ENCODE results near the gene CASP8AP2.
"Not testable (repeated sequence)": the region's sequence is repeated elsewhere in the genome, so short reads cannot be mapped to it uniquely, and the experiment has no call there.

The CASP8AP2 gene

GRCh38 chr6:89887452-89888137, 57.9 kb downstream of the CASP8AP2 start:
- DNase-seq (ENCODE audit: low read depth, low spot score), result no peak

- DNase-seq (ENCODE audit: low read depth, low spot score), result no peak
Measured at GRCh38 chr6:89888138-89888514, 58.4 kb downstream of the CASP8AP2 start.

GRCh38 chr6:89888871-89889270, 59.2 kb downstream of the CASP8AP2 start:
- no peak for DNase-seq (ENCODE audit: low read depth, low spot score)

- not testable (repeated sequence) for DNase-seq (ENCODE audit: low read depth, low spot score)
Measured at GRCh38 chr6:89890845-89891528, 61.3 kb downstream of the CASP8AP2 start.

GRCh38 chr6:89892577-89892976, 62.9 kb downstream of the CASP8AP2 start:
- not testable (repeated sequence) for DNase-seq (ENCODE audit: low read depth, low spot score)

GRCh38 chr6:89894169-89894568, 64.5 kb downstream of the CASP8AP2 start, which contains the start of gene GJA10:
Gene GJA10 (plus strand): TSS chr6:89894469. CDS start chr6:89894469, 0 bp downstream.
- DNase-seq (ENCODE audit: low read depth, low spot score), result no peak

GRCh38 chr6:89895276-89895874, 65.7 kb downstream of the CASP8AP2 start:
- peak; percentile 90 for DNase-seq (ENCODE audit: low read depth, low spot score)

GRCh38 chr6:89910001-89910901, 80.6 kb downstream of the CASP8AP2 start:
- DNase-seq (ENCODE audit: low read depth, low spot score), result not testable (repeated sequence)

- DNase-seq (ENCODE audit: low read depth, low spot score), result no peak
Measured at GRCh38 chr6:89910902-89911240, 81.2 kb downstream of the CASP8AP2 start.

- no peak for DNase-seq (ENCODE audit: low read depth, low spot score)
Measured at GRCh38 chr6:89916136-89916920, 86.6 kb downstream of the CASP8AP2 start.

GRCh38 chr6:89917216-89917615, 87.5 kb downstream of the CASP8AP2 start:
- no peak for DNase-seq (ENCODE audit: low read depth, low spot score)

GRCh38 chr6:89917801-89918366, 88.2 kb downstream of the CASP8AP2 start:
- DNase-seq (ENCODE audit: low read depth, low spot score), result no peak

Measured in astrocyte of the hippocampus (primary cell).